SKM-1 (cell line): ENCODE results near the gene SEPTIN5.

Source experiments
- DNase-seq: peaks from one replicate; lab custom pipeline; 2025; ENCODE audit not compliant: unreplicated experiment; lab: John Stamatoyannopoulos, UW

SEPTIN5 gene

GRCh38 chr22:19747551-19747950 is 33.2 kb downstream of the SEPTIN5 start:
- DNase-seq, result no peak

GRCh38 chr22:19748139-19748538 is 33.8 kb downstream of the SEPTIN5 start:
- DNase-seq, result no peak

GRCh38 chr22:19748991-19749664 is 34.8 kb downstream of the SEPTIN5 start:
- no peak for DNase-seq

- no peak for DNase-seq
Measured at GRCh38 chr22:19749876-19750275, 35.6 kb downstream of the SEPTIN5 start.

GRCh38 chr22:19750507-19751490 is 36.5 kb downstream of the SEPTIN5 start:
- no peak for DNase-seq

- DNase-seq, result no peak
Measured at GRCh38 chr22:19751497-19752245, 37.4 kb downstream of the SEPTIN5 start.

GRCh38 chr22:19753090-19753842 is 39.0 kb downstream of the SEPTIN5 start:
- no peak for DNase-seq

GRCh38 chr22:19753996-19754700 is 39.8 kb downstream of the SEPTIN5 start:
- no peak for DNase-seq

GRCh38 chr22:19754701-19755144 is 40.4 kb downstream of the SEPTIN5 start:
- no peak for DNase-seq

- no peak for DNase-seq
Measured at GRCh38 chr22:19755145-19755710, 40.9 kb downstream of the SEPTIN5 start.

GRCh38 chr22:19755722-19756287 is 41.5 kb downstream of the SEPTIN5 start:
- DNase-seq, result no peak

GRCh38 chr22:19756288-19757128 is 42.2 kb downstream of the SEPTIN5 start:
- no peak for DNase-seq

GRCh38 chr22:19757140-19757984 is 43.1 kb downstream of the SEPTIN5 start:
- DNase-seq, result no peak

GRCh38 chr22:19757985-19758895 is 43.9 kb downstream of the SEPTIN5 start:
- no peak for DNase-seq

- no peak for DNase-seq
Measured at GRCh38 chr22:19758896-19759426, 44.7 kb downstream of the SEPTIN5 start.

- no peak for DNase-seq
Measured at GRCh38 chr22:19759427-19760057, 45.2 kb downstream of the SEPTIN5 start.
